ENCODE results near the gene MTHFS.
"Not testable (repeated sequence)": the region's sequence is repeated elsewhere in the genome, so short reads cannot be mapped to it uniquely, and the experiment has no call there.

The MTHFS gene

GRCh38 chr15:79896634-79897379 lies at the start of gene MTHFS:
Gene MTHFS, minus strand, starts transcription at chr15:79897014. Its CDS starts 26 bp downstream, at chr15:79896988.
- DNase-seq (ENCODE audit: low spot score), result peak; percentile 88

- no peak for DNase-seq (ENCODE audit: low spot score)
These were observed 47.8 kb upstream of the MTHFS start for GRCh38 chr15:79944622-79945021.

GRCh38 chr15:79943820-79944219 lies 47.0 kb upstream of the MTHFS start:
- DNase-seq (ENCODE audit: low spot score), result peak; percentile 69

- DNase-seq (ENCODE audit: low spot score), result peak; percentile 61
These were observed 46.1 kb upstream of the MTHFS start for GRCh38 chr15:79942741-79943481.

GRCh38 chr15:79939399-79939798 lies 42.6 kb upstream of the MTHFS start:
- DNase-seq (ENCODE audit: low spot score), result no peak

- no peak for DNase-seq (ENCODE audit: low spot score)
These were observed 41.3 kb upstream of the MTHFS start for GRCh38 chr15:79938143-79938542.

- DNase-seq (ENCODE audit: low spot score), result peak; percentile 32
These were observed 38.9 kb upstream of the MTHFS start for GRCh38 chr15:79935556-79936201.

- DNase-seq (ENCODE audit: low spot score), result no peak
These were observed 36.4 kb upstream of the MTHFS start for GRCh38 chr15:79933231-79933630.

- DNase-seq (ENCODE audit: low spot score), result no peak
These were observed 35.6 kb upstream of the MTHFS start for GRCh38 chr15:79932447-79932846.

- no peak for DNase-seq (ENCODE audit: low spot score)
These were observed 33.7 kb upstream of the MTHFS start for GRCh38 chr15:79930516-79930915.

GRCh38 chr15:79929412-79929811 lies 32.6 kb upstream of the MTHFS start:
- DNase-seq (ENCODE audit: low spot score), result no peak

- DNase-seq (ENCODE audit: low spot score), result not testable (repeated sequence)
These were observed 29.3 kb upstream of the MTHFS start for GRCh38 chr15:79926116-79926515.

GRCh38 chr15:79924379-79924778 lies 27.6 kb upstream of the MTHFS start:
- no peak for DNase-seq (ENCODE audit: low spot score)

- peak; percentile 99 for DNase-seq (ENCODE audit: low spot score)
These were observed 26.8 kb upstream of the MTHFS start for GRCh38 chr15:79923515-79924169.

- DNase-seq (ENCODE audit: low spot score), result peak; percentile 76
These were observed 26.3 kb upstream of the MTHFS start for GRCh38 chr15:79923079-79923514.

GRCh38 chr15:79922512-79923078 lies 25.8 kb upstream of the MTHFS start:
- no peak for DNase-seq (ENCODE audit: low spot score)

- no peak for DNase-seq (ENCODE audit: low spot score)
These were observed 23.1 kb upstream of the MTHFS start for GRCh38 chr15:79919749-79920511.

GRCh38 chr15:79919090-79919748 lies 22.4 kb upstream of the MTHFS start:
- DNase-seq (ENCODE audit: low spot score), result no peak

GRCh38 chr15:79918278-79918677 lies 21.5 kb upstream of the MTHFS start:
- no peak for DNase-seq (ENCODE audit: low spot score)

GRCh38 chr15:79916502-79917132 lies 19.8 kb upstream of the MTHFS start:
- no peak for DNase-seq (ENCODE audit: low spot score)

All from kidney tubule cell (primary cell).